ENCODE measurements around the gene KRT77. TPM values are rescaled to one million over a fixed set of nuclear protein-coding genes. Genes with fewer than 3 reads are reported as not detected.
"Not testable (repeated sequence)": the region's sequence is repeated elsewhere in the genome, so short reads cannot be mapped to it uniquely, and the experiment has no call there.

KRT77 gene
- polyA plus RNA-seq, 1 of the 3 experiments (the other 2 are of a cell fraction) = not detected

DNA sequence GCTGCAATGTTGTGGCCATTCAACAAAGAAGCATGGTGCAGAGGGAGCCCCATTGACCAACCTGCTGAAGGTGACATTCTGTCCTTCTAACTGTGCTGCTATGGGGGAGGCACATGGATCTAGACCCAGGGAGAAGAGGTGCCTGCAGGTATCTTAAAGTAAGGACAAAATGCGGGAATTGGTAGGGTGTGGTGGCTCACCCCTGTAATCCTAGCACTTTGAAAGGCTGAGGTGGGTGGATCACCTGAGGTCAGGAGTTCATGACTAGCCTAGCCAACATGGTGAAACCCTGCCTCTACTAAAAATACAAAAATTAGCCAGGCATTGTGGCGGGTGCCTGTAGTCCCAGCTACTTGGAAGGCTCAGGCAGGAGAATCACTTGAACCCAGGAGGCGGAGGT, 33.4 kb downstream of the KRT77 start:
- DNase-seq; H3K9me2 ChIP-seq; POLR2A ChIA-PET; H3K36me3 ChIP-seq (replicated peaks in 1 of 2; ENCODE audit: control insufficient read depth in 1 of 2, insufficient read depth in 2 of 2, low read length in 1 of 2); CTCF ChIA-PET; H3K9ac ChIP-seq; H3F3A ChIP-seq (replicated peaks; ENCODE audit: insufficient read depth); H2AFZ ChIP-seq (ENCODE audit: low read depth); H3K27ac ChIP-seq (ENCODE audit: low read depth in 2 of 2, low read length in 1 of 2); H3K4me1 ChIP-seq (ENCODE audit: control insufficient read depth in 1 of 2, insufficient read depth in 2 of 2, low read depth in 1 of 2, low read length in 1 of 2); H3K4me3 ChIP-seq (ENCODE audit: low read depth in 2 of 2, low read length in 1 of 2); H3K79me2 ChIP-seq (ENCODE audit: insufficient read depth); H3K9me3 ChIP-seq; H3K4me2 ChIP-seq; H4K20me1 ChIP-seq (ENCODE audit: insufficient read depth): not testable (repeated sequence)
- 25% methylated on average over 3 of the region's 3 CpGs for WGBS (ENCODE audit: low lambda C conversion rate)
- peaks cover 46% of the 10 kb centered on the region for H3K27me3 ChIP-seq (ENCODE audit: insufficient read depth)

GRCh38 chr12:52669426-52669825, 33.9 kb downstream of the KRT77 start:
- no peaks in the 10 kb centered on the region for H3K4me1 ChIP-seq (ENCODE audit: control insufficient read depth in 1 of 2, insufficient read depth in 2 of 2, low read depth in 1 of 2, low read length in 1 of 2)
- TF ChIP-seq, protein P1, sequence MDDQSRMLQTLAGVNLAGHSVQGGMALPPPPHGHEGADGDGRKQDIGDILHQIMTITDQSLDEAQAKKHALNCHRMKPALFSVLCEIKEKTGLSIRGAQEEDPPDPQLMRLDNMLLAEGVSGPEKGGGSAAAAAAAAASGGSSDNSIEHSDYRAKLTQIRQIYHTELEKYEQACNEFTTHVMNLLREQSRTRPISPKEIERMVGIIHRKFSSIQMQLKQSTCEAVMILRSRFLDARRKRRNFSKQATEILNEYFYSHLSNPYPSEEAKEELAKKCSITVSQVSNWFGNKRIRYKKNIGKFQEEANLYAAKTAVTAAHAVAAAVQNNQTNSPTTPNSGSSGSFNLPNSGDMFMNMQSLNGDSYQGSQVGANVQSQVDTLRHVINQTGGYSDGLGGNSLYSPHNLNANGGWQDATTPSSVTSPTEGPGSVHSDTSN (IDR thresholded peaks at IDR 0.05) = no peak
- TF ChIP-seq RXRA (IDR thresholded peaks at IDR 0.05; ENCODE audit: borderline replicate concordance, low read depth) (no peak), TCF12 (IDR thresholded peaks at IDR 0.05) (no peak), MXI1 (IDR thresholded peaks at IDR 0.05; ENCODE audit: low read depth, low read length) (no peak), FOXJ3 (CRISPR knock-in tag; IDR thresholded peaks at IDR 0.05) (no peak), RFX5 (IDR thresholded peaks at IDR 0.05; ENCODE audit: low read length) (no peak)
- H3F3A ChIP-seq (replicated peaks; ENCODE audit: insufficient read depth) = no peaks in the 10 kb centered on the region
- H3K27ac ChIP-seq (ENCODE audit: low read depth in 2 of 2, low read length in 1 of 2) = no peak overlapping the region
- H2AFZ ChIP-seq (ENCODE audit: low read depth) = no peak overlapping the region
- H3K36me3 ChIP-seq (replicated peaks in 1 of 2; ENCODE audit: control insufficient read depth in 1 of 2, insufficient read depth in 2 of 2, low read length in 1 of 2) = no peaks in the 10 kb centered on the region
- no peak for DNase-seq
- no peak overlapping the region for H3K9ac ChIP-seq
- ChIA-PET CTCF (no interaction called here), POLR2A (no interaction called here)
- no peaks in the 10 kb centered on the region for H3K9me3 ChIP-seq
- H3K4me2 ChIP-seq = no peak overlapping the region
- H3K79me2 ChIP-seq (ENCODE audit: insufficient read depth) = no peaks in the 10 kb centered on the region
- H3K9me2 ChIP-seq = no peaks in the 10 kb centered on the region
- no peaks in the 10 kb centered on the region for H4K20me1 ChIP-seq (ENCODE audit: insufficient read depth)
- no peak overlapping the region for H3K4me3 ChIP-seq (ENCODE audit: low read depth in 2 of 2, low read length in 1 of 2)
- H3K27me3 ChIP-seq (ENCODE audit: insufficient read depth) = peaks cover 43% of the 10 kb centered on the region

- no peak overlapping the region for H2AFZ ChIP-seq (ENCODE audit: low read depth)
- H3K79me2 ChIP-seq (ENCODE audit: insufficient read depth) = no peaks in the 10 kb centered on the region
- no peak overlapping the region for H3K27ac ChIP-seq (ENCODE audit: low read depth in 2 of 2, low read length in 1 of 2)
- ChIA-PET POLR2A (no interaction called here), CTCF (interaction anchor here (1.4 kb wide), 1 partner anchor 8 kb away, joined by 3 read pairs; no protein-coding TSS in a partner anchor)
- WGBS (ENCODE audit: low lambda C conversion rate) = 27% methylated on average over 5 of the region's 7 CpGs
- peaks cover 40% of the 10 kb centered on the region for H3K27me3 ChIP-seq (ENCODE audit: insufficient read depth)
- no peak overlapping the region for H3K9ac ChIP-seq
- no peaks in the 10 kb centered on the region for H3K4me1 ChIP-seq (ENCODE audit: control insufficient read depth in 1 of 2, insufficient read depth in 2 of 2, low read depth in 1 of 2, low read length in 1 of 2)
- no peak for DNase-seq
- no peaks in the 10 kb centered on the region for H3K36me3 ChIP-seq (replicated peaks in 1 of 2; ENCODE audit: control insufficient read depth in 1 of 2, insufficient read depth in 2 of 2, low read length in 1 of 2)
- H3K9me2 ChIP-seq = no peaks in the 10 kb centered on the region
- TF ChIP-seq SIN3A (IDR thresholded peaks at IDR 0.05; ENCODE audit: borderline replicate concordance, low read depth, low read length) (no peak), RCOR1 (IDR thresholded peaks at IDR 0.05; ENCODE audit: low read length) (no peak), RAD21 (IDR thresholded peaks at IDR 0.05; ENCODE audit: low read length) (no peak), FOSL2 (IDR thresholded peaks at IDR 0.05; ENCODE audit: borderline replicate concordance, low read depth) (no peak), YY1 (IDR thresholded peaks at IDR 0.05; ENCODE audit: low read depth) (no peak), RFX5 (IDR thresholded peaks at IDR 0.05; ENCODE audit: low read length) (no peak), NFIC (IDR thresholded peaks at IDR 0.05; ENCODE audit: borderline replicate concordance) (no peak), ELF1 (IDR thresholded peaks at IDR 0.05) (no peak), TCF12 (IDR thresholded peaks at IDR 0.05) (no peak), RXRA (IDR thresholded peaks at IDR 0.05; ENCODE audit: borderline replicate concordance, low read depth) (no peak), EZH2phosphoT487 (IDR thresholded peaks at IDR 0.05; ENCODE audit: borderline replicate concordance, low read depth) (no peak)
- no peaks in the 10 kb centered on the region for H3F3A ChIP-seq (replicated peaks; ENCODE audit: insufficient read depth)
- H4K20me1 ChIP-seq (ENCODE audit: insufficient read depth) = no peaks in the 10 kb centered on the region
- no peak overlapping the region for H3K4me3 ChIP-seq (ENCODE audit: low read depth in 2 of 2, low read length in 1 of 2)
- no peak overlapping the region for H3K4me2 ChIP-seq
- no peaks in the 10 kb centered on the region for H3K9me3 ChIP-seq
Observed at GRCh38 chr12:52667931-52668330, 35.4 kb downstream of the KRT77 start.

Data from SK-N-SH (cell line).